HUDEP-2 (cell line): ENCODE data around the gene KRT82.
"Not testable (repeated sequence)": the region's sequence is repeated elsewhere in the genome, so short reads cannot be mapped to it uniquely, and the experiment has no call there.

Experiments used
- DNase-seq, 76 experiments: peaks; one replicate each; lab custom pipeline; 2025; ENCODE audit not compliant: unreplicated experiment in 76 of 76; lab: John Stamatoyannopoulos, UW

KRT82 gene

DNA sequence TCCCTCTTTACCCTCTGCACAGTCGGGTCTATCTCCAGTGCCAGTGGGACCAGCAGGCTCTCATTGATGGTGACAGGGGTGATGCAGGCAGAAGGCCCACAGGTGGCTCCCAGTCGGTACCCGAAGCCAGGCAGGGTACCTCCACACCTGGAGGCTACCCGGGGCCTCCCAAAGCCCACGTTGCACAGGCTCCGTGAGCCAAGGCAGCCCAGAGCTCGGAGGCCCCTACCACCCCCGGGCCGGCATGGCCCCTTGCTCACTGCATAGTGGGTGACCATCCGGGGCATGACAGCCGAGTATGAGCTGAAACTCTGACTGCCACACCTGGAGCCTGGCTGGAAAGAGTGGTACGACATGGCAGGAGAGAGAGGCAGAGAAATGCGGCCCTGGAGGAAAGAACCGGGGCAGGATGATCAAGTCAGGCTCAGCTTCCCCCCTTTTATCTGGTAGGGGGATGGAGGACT, at the start of gene KRT82:
TSS of gene KRT82 (minus strand) at position 414 of the 464 bp plus-strand sequence. CDS start at position 356, 58 bp downstream.
- DNase-seq, result no peak

DNA sequence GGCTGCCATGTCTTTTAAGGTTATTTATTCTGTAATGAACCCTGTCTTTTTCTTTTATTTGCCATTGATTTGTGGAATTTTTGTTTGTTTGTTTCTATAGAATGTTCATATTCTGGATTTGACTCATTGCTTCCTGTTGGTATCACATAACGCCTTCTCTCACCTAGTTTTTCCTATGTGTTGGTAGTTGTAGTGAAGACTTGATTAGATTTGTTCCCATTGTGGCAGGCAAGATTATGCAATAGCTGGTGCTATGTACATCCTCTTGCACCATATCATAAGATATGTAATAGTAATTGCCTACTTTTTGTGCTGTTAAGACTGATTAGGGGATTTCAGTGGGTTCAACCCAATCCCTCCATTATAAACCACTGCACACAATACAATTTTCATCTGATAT, 49.7 kb upstream of the KRT82 start:
- DNase-seq, result no peak

DNA sequence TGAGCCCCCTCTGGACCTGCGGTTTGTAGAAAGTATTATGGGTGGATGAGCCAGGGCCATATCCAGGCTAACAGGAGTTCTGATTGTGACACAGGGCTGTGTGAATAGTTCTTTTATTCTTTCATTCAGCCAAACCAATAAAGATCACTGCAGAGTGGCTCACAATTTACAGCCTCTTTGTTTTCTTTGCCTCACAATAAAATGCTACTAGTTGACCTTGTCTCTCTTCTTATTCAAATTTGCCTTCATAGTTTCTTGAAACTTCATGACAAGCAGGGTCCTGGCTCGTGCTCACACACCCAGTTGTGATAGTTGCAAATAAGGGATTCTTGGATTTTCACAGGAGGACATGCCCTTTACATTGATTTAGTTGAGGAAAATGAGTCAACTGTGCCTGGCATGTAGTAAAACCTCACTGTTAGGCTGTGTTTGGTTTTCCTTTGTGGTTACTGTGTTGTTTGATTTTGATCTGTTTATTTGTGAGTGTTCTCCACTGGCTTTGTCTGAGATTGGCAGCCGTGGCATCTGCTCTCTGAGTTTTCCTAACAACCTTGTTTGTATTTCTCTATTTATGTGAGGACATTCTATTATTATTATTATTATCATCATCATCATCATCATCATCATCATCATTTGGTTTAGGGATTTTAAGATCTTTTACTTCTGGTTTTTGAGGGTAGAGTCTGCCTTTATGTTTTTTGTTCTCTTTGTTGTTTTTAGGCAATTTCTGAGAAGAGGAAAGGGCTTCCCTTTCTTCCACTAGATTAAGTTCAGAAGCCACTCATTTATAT, 48.5 kb upstream of the KRT82 start:
- no peak for DNase-seq

DNA sequence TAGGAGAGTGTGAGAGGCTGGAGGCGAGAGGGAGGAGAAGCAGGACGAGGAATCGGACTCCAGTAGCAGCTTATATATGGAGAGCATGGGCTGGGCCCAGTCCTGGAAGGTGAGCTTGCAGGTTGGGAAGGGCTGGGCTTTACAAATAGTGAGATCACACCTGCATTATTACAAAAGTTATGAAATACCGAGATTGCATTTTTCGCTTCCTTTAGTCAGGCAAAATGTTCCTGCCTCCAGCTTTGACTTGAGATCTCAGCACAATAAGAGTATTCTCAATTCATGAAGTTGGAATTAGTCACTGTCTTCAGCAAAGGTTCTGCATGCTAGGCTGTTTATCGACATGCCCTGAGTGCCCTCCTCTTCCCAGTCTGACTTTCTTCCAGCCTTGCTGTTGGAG, 46.0 kb upstream of the KRT82 start, which contains the start of gene KRT6B:
TSS of gene KRT6B (minus strand) at position 46 of the 400 bp plus-strand sequence. CDS start 68 bp downstream, outside the sequence.
- DNase-seq, result no peak

DNA sequence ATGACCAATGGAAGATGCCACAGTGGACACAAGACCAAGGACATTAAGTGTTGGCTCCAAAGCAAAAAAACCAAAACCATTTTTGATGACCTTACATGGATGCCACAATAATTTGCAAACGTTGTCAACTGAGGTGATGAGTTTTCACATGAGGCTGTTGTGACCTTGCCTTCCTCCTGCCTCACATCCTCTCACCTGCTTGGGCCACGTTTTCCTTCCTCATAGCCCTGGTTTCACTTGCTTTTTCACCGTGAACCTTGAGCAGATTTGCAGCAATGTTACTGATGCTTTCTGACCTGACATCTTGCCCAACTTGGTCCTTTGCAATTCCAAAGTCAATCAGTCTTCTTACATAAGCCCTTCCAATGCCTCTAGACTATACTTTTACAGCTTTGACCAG, 42.1 kb upstream of the KRT82 start:
- no peak for DNase-seq

DNA sequence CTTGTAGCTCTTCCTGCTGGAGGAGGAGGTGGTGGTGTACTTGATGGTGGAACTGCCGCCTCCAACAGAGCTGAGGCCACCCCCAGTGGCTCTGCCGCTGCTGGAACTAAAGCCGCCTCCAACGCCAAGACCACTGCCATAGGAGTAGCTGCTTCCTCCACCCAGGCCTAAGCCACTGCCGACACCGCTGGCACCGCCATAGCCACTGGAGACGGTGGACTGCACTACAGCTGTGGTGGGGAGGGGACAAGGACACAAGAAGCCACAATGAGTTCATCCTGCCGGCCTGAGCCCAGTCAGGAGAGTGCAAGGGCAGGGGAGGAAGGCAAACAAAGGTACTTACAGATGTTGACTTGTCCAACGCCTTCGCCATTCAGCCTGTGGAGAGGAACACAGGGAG, 41.1 kb upstream of the KRT82 start:
- DNase-seq, result not testable (repeated sequence)

DNA sequence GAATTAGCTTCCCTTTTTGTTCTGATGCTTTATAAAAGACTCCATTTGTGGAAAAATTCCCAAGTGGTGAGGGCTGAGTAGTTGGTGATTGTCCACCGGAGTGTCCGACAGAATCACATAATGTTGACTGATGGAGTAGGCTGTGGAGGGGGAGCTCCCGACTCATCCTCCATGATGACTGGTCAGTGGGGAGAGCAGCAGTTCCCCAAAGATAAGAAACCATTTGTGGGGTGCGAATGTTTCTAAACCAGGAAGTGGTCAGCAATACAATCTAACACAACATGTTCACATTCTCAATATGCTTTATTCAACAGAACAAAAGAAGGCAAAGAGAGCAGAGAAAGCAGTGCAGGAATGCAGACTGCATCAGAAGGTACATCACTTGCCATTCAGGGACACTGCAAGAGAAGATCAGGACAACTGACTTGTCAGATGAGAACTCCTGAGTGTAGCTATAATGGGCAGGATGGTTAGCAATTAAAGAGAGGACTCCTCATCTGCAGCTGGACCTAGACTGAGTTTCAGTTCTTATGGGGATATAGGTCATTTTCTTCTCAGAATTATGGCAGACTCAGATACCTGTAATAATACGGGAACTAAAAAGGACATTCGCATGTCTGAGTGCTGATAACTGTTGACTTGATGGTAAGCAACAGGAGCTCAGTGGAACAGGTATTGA, 40.4 kb upstream of the KRT82 start:
- DNase-seq, result no peak

DNA sequence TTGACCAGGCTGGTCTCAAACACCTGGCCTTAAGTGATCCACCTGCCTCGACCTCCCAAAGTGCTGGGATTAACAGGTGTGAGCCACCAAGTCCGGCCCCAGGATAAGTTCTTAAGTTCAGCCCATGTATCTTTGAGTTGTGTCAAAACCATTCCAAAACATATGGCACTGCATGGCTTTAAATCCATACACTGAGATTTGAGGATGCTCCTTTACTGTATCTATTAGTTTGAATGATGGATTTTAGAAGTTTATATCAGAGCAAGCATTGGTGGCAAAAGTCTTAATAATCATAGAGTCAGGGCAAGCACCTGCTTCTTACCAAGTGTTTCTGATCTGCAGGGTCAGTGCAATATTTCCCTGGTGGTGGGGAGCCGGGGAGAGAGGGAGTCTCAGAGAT, 39.7 kb upstream of the KRT82 start:
- DNase-seq, result no peak

DNA sequence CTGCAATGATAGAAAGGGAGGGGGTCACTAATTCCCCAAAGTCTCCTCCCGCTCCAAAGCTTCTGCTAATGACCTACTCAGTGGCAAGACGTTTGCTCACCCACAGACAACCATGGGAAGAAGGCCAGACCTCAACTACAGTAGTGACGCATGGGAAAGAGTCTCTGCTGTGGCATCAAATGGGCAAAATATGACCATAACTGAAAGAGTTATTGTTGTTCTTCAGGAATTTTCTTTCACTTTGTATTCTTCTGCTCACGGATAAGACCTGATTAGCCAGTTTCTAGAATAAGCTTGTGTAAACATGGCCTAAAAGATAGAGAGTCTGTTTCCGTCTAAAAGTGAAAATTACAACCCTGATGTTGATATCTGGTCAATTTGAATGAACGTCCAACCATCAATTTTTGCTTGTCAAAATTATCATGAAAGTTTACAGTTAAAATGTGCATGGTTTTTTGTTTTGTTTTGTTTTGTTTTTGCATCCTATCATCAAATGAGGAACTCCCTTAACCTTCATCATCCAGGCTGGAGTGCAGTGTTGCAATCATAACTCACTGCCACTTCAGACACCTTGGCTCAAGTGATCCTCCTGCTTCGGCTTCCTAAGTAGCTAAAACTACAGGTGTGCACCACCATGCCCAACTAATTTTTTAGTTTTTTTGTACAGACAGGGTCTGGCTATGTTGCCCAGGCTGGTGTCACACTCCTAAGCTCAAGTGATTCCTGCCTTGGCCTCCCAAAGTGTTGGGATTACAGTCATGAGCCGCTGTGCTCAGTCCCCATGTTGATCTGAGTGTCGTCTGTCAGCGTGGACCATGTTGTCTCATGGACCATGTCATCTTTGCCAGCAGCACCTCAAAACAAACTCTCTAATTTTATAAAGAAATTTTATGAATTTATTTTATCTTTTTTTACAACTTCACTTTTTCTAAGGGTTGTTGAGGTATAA, 38.8 kb upstream of the KRT82 start:
- no peak for DNase-seq

DNA sequence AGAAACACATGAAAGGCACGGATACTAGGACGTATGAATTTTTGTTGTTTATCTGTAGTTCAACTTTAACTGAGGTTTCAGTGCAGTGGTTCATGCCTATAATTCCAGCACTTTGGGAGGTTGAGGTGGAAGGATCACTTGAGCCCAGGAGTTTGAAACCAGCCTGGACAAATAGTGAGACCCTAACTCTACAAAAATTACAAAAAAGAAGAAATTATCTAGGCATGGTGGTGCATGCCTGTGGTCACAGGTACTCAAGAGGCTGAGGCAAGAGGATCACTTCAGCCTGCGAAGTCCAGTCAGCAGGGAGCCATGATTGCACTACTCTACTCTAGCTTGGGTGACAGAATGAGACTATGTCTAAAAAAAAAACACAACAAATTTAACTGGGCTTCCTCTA, 37.8 kb upstream of the KRT82 start:
- DNase-seq, result no peak

DNA sequence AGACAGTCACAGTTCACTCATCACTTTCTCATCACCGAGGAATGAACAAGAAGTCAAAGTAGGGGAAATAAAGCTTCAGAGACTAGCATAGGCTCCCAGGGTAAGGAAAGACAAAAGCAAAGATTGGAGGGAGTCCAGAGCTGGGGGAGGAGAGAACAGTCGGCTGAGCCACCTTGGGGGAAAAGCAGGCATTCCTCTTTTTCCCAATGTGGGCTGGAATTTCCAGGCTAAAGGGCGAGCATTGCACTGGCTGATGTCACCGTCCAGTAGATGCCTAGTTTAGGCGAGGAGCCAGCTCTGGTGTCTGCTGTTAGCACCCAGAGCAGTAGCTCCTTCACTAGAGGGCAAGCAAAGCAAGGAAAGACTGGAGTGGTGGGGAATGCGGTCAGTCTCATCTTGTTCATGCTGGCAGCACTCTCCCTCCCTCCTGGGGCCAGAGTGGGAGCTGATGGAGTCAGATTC, 36.5 kb upstream of the KRT82 start:
- DNase-seq, result no peak

DNA sequence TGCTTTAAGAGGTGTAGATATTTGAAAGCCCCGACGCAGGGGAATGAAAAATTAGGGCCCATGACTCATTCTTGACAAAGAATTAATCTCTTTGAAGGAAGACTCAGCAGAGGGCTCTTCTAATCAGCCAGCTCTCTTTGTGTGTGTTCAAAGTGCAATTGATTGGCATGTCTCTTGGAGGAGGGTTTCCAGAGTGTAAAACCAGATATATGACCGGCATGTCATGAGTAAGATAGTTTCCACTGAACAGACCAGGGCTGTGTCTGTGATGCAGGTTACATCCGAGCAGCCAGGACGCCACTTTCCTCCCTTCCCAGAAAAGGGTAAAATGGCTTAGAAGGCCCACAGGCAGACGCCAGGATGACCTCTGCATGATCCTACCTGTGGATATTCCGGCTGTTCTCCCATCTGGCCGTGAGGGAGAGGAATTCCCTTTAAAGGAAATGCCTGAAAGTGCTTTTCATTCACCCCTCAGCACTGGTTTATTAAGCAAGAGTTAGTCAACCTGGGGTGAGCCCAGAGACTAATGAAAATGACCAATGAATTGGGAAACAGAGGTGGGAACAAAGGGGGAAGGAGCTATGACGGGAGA, 35.3 kb upstream of the KRT82 start:
- DNase-seq, result no peak

DNA sequence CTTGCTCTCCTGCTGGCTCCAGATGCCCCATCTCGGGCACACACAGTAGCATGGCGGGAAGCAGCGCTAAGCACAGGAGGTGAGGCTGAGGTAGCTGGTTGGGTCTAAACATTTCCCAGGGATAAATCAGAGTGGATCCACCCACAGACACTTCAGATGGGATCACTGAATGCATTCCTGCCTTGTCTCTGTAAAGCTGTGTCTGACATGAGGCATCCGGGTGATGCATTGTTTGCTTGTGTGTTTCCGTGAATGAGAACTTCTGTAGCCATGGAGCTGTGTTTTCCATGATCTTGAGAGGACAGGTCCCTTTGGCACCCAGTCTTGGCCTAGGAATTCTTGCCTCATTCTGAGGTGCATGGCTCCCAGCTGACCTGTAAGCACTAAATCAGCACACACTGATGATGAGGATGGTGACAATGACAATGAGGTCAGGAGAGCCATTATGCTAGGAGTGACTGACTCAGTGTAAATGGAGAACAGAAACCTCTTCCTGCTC, 34.7 kb upstream of the KRT82 start:
- DNase-seq, result no peak

DNA sequence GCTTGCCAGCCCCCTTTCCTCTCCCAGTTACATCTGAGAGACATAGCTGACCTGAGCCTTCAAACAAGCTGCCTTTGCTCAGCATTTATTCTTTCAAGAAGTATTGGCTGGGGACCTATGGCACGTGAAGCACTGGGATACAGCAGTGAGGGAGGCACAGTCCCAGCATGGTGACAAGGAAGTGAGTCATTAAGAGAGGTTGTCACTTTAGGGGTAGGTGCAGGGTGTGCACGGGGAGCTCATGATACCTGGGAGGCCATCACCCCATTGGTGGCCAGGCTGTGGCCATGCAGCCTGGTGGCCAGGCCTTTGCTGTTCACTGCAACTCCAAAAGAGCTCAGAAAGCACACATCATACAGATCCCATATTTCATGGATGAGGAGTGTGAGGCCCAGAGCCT, 33.7 kb upstream of the KRT82 start:
- DNase-seq, result no peak

DNA sequence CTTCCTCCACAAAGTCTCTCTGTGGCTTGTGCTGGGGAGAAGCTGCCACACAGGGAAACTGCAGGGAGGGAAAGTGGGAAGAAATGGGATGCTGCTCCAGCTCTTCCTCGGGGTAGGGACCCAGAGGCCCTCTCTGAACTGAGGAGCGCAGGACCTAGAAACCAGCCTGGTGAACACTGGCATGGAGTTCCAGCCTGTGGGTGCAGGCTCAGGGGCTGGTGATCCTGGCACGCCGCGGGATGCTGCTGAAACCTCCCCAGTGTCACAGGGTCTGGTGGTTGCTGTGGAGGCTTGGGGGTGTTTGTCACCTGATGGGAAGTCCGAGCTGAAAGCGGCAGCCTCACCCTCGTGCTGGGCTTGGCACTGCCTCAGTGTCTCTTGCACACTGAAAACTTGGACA, 33.3 kb upstream of the KRT82 start:
- DNase-seq, result no peak

DNA sequence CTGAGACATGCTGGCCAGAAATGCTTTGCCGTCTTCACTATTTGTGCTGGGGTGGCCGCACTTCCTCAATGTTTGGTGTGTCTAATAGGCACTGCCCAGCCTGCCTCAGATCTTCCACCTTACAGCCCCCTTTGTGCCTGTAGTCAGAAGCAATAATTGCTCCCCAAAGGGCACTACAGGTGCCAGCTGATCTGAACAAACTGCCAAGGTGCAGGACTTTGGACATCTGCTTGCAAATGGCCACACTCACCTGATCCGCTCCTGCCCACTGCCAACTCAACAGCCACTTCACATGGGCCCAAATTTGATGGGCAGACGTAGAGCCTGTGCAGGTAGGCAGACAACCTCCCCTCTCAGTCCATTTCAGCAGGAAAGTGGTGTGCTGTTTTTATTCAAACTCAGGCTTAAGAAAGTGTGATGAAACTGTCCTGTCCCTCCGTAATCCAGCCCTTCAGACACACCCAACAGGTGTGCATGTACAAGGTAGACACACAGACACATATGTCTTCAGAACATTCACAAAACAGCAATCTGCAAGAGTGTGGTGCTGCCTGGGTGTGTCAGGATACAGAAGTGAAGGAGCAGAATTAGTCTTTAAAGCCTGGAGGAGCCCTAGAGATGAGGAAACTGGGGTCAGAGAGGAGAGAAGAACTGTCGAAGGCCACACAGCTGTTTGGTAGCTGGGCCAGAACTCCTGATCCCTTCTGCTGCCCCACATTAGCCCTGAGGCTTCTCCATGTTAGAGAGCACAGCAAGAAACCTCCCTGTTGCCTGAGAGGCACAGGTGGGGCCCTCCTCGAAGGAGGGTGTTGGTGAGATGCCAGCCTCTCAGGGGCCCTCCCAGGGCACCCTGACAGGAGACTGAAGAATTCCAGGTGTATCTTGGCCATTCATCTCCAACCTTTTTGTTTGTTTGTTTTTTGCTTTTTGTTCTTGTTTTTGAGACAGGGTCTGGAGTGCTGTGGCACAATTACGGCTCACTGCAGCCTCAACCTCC, 32.5 kb upstream of the KRT82 start:
- no peak for DNase-seq

DNA sequence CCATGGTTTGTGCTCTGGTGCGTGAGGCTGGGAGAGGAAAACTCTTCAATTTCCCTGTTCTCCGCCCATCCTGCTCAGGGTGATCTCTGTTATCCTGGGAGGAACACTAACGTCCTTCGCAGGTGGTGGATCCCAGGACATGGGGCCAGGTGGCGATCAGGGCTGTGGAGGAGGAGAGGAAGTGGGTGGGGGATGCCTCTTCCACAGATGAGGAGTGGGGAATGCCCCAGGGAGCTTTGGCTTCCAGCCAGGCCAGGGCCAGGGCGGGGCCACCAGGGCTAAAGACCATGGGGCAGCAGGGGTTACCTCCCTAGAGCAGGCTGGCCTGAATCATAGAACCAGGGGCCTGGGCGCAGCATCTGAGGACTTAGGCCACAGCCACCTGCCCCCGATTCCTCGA, 31.4 kb upstream of the KRT82 start:
- no peak for DNase-seq

DNA sequence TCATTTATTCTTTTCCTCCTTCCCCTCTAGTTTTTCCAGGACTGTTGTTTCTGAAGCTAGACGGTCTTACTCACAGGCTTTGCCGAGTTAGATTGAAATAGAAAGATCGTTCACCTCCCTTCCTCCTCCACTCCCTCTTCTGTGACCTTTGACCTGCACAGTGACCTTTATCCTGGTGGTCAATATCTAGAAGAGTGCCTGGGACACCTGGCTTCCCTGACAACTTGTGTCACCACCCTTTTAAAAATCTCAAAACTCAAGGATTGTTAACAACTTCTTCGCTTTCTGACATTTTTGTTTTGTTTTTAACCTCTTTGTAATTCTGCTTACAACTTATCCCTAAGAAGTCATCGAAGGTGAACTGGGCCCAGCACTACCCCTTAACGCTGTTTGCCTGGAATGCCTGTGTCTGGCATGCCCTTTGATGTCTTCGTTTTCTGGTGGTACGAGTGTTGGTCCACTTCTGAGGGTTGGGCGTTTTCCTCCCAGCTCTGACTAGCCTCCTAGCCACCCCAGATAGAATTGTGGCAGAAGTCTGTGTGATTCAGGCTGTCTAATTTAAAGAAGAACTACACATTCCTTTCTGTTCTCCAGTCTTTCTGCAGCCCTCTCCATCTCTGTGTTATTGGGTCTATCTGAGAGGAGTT, 30.8 kb upstream of the KRT82 start:
- no peak for DNase-seq
